SKM-1 (cell line): ENCODE data around the gene LMX1B.

Source experiments
- DNase-seq: peaks from one replicate; lab custom pipeline; 2025; ENCODE audit not compliant: unreplicated experiment; lab: John Stamatoyannopoulos, UW

The LMX1B gene

GRCh38 chr9:126617823-126618165 lies 4.1 kb downstream of the LMX1B start:
- DNase-seq = no peak

- DNase-seq = no peak
These were observed 4.5 kb downstream of the LMX1B start for GRCh38 chr9:126618190-126618584.

- no peak for DNase-seq
These were observed 5.0 kb downstream of the LMX1B start for GRCh38 chr9:126618585-126619360.

GRCh38 chr9:126619361-126620135 lies 5.8 kb downstream of the LMX1B start:
- no peak for DNase-seq

GRCh38 chr9:126620478-126620877 lies 6.8 kb downstream of the LMX1B start:
- no peak for DNase-seq

GRCh38 chr9:126621061-126621918 lies 7.6 kb downstream of the LMX1B start:
- no peak for DNase-seq

- DNase-seq = no peak
These were observed 8.4 kb downstream of the LMX1B start for GRCh38 chr9:126621919-126622735.

- DNase-seq = no peak
These were observed 9.6 kb downstream of the LMX1B start for GRCh38 chr9:126623314-126623666.

GRCh38 chr9:126623667-126624478 lies 10.1 kb downstream of the LMX1B start:
- no peak for DNase-seq

- no peak for DNase-seq
These were observed 10.7 kb downstream of the LMX1B start for GRCh38 chr9:126624479-126624826.

GRCh38 chr9:126624912-126625311 lies 11.2 kb downstream of the LMX1B start:
- no peak for DNase-seq

GRCh38 chr9:126625329-126626126 lies 11.8 kb downstream of the LMX1B start:
- DNase-seq = no peak

GRCh38 chr9:126626127-126626925 lies 12.6 kb downstream of the LMX1B start:
- DNase-seq = no peak

GRCh38 chr9:126626926-126627233 lies 13.2 kb downstream of the LMX1B start:
- DNase-seq = no peak

- DNase-seq = no peak
These were observed 14.4 kb downstream of the LMX1B start for GRCh38 chr9:126628146-126628545.

- no peak for DNase-seq
These were observed 15.4 kb downstream of the LMX1B start for GRCh38 chr9:126628969-126629674.

- DNase-seq = no peak
These were observed 16.9 kb downstream of the LMX1B start for GRCh38 chr9:126630458-126631237.
